ENCODE data around the gene AFF3.

The AFF3 gene

GRCh38 chr2:99651930-99652670, 490.3 kb downstream of the AFF3 start:
- peak; percentile 24 to 41 (median 29) for DNase-seq

- no peak for DNase-seq
Observed at GRCh38 chr2:99648906-99649789, 493.2 kb downstream of the AFF3 start.

GRCh38 chr2:99648178-99648844, 494.1 kb downstream of the AFF3 start:
- peak; percentile 63 to 79 (median 66) for DNase-seq

- no peak for DNase-seq
Observed at GRCh38 chr2:99645960-99646359, 496.4 kb downstream of the AFF3 start.

- DNase-seq, result no peak
Observed at GRCh38 chr2:99644419-99644787, 498.0 kb downstream of the AFF3 start.

- DNase-seq, result no peak
Observed at GRCh38 chr2:99643787-99644418, 498.5 kb downstream of the AFF3 start.

GRCh38 chr2:99641999-99642398, 500.4 kb downstream of the AFF3 start:
- DNase-seq, result no peak

- no peak for DNase-seq
Observed at GRCh38 chr2:99640635-99641151, 501.7 kb downstream of the AFF3 start.

- DNase-seq, result no peak
Observed at GRCh38 chr2:99638791-99639190, 503.6 kb downstream of the AFF3 start.

- DNase-seq, result no peak
Observed at GRCh38 chr2:99637159-99637697, 505.2 kb downstream of the AFF3 start.

- peak; percentile 23 to 38 (median 31) for DNase-seq
Observed at GRCh38 chr2:99636144-99637034, 506.0 kb downstream of the AFF3 start.

- no peak for DNase-seq
Observed at GRCh38 chr2:99635710-99636109, 506.7 kb downstream of the AFF3 start.

- peak; percentile 8 to 37 (median 28) for DNase-seq
Observed at GRCh38 chr2:99634234-99634633, 508.2 kb downstream of the AFF3 start.

GRCh38 chr2:99631700-99632099, 510.7 kb downstream of the AFF3 start:
- DNase-seq, result no peak

- DNase-seq, result no peak
Observed at GRCh38 chr2:99629320-99629719, 513.1 kb downstream of the AFF3 start.

GRCh38 chr2:99626158-99626557, 516.2 kb downstream of the AFF3 start:
- no peak for DNase-seq

GRCh38 chr2:99624677-99625076, 517.7 kb downstream of the AFF3 start:
- no peak for DNase-seq

- DNase-seq, result no peak
Observed at GRCh38 chr2:99623613-99624012, 518.8 kb downstream of the AFF3 start.

- DNase-seq, result no peak
Observed at GRCh38 chr2:99623035-99623434, 519.4 kb downstream of the AFF3 start.

GRCh38 chr2:99622534-99622933, 519.9 kb downstream of the AFF3 start:
- DNase-seq, result no peak

GRCh38 chr2:99621774-99622173, 520.6 kb downstream of the AFF3 start:
- no peak for DNase-seq

Measured in suppressor macrophage treated with lipopolysaccharide for 1 hour (primary cell).